Embryonic facial prominence (tissue), 1 donor: ENCODE data around the gene TM9SF3.

Experiments used
- DNase-seq: peaks from one replicate; pipeline ENCODE4 v3.0.0-alpha.2; 2016; ENCODE audit errors: extremely low spot score

The TM9SF3 gene

DNA sequence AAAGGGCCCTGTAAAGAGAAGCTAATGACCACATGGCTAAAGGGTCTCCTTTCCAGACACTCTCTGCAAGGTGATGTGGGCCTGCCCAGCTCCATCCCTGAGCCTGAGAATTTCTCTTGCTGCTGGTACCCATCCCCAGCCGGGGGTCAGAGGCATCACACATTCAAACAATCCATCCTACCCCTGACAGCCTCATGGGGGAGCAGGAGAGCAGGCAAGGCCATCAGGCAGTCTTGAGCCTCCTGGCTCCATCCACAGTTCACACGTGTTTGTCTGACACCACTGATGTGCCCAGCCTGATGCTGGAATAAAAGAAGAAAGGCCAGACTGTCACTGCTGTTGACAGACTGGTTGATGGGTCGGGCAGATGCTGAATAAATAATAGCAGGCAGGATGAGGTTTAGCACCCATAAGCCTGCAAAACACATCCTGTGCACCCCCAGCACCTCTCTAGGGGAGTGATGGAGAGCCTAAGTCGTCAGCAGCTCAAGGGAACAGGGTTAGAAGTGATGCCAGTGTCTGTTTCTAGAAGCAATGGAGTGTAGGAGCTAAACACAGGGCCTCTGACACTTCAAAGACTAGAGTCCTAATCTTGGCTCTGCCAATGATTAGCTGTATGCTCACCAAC, 116.6 kb downstream of the TM9SF3 start:
- no peak for DNase-seq

GRCh38 chr10:96468845-96469244, 118.0 kb downstream of the TM9SF3 start:
- no peak for DNase-seq
